Endothelial cell of umbilical vein (primary cell): ENCODE data around the gene EFCAB8.

Source experiments
- EZH2 ChIP-seq: IDR thresholded peaks from 2 replicates; pipeline ENCODE4 v1.6.1; 2012; ENCODE audit warnings: borderline replicate concordance, low read depth, mild to moderate bottlenecking, moderate library complexity, low read length, inconsistent platforms; ENCODE audit not compliant: severe bottlenecking
- FOS ChIP-seq: IDR thresholded peaks from 2 replicates; pipeline ENCODE4 v1.6.1; 2011; ENCODE audit warnings: mild to moderate bottlenecking, low read length, moderate library complexity, borderline replicate concordance; ENCODE audit not compliant: insufficient read depth
- GATA2 ChIP-seq: IDR thresholded peaks from 2 replicates; pipeline ENCODE4 v1.7.0; 2011; ENCODE audit warnings: low read depth, mild to moderate bottlenecking, moderate library complexity, mixed read lengths, low read length; ENCODE audit not compliant: insufficient read length, insufficient read depth
- JUN ChIP-seq: IDR thresholded peaks from 2 replicates; pipeline ENCODE4 v1.6.1; 2011; ENCODE audit warnings: borderline replicate concordance, low read depth; ENCODE audit not compliant: insufficient read length, insufficient read depth
- MYC ChIP-seq: IDR thresholded peaks from one replicate; pipeline ENCODE4 v1.6.1; 2011; ENCODE audit warnings: mild to moderate bottlenecking, low read depth, low read length
- POLR2A ChIP-seq: IDR thresholded peaks from 2 replicates; pipeline ENCODE4 v1.6.1; 2012; ENCODE audit warnings: low read depth, mild to moderate bottlenecking, control low read depth, low read length
- POLR2AphosphoS5 ChIP-seq: IDR thresholded peaks from 2 replicates; pipeline ENCODE4 v1.6.1; 2012; ENCODE audit warnings: low read depth, mild to moderate bottlenecking, control low read depth, low read length, moderate library complexity; ENCODE audit not compliant: insufficient read depth
- TF ChIP-seq, protein P1 (sequence below): IDR thresholded peaks from 2 replicates; pipeline ENCODE4 v1.6.1; 2011; ENCODE audit not compliant: insufficient read depth, insufficient read length
- TF ChIP-seq, protein P2 (sequence below), 2 donors: IDR thresholded peaks; 1 replicate in 1 of 2; 2 replicates in 1 of 2; pipeline ENCODE4 v1.5.1; 2011; ENCODE audit warnings: low read length in 2 of 2, mild to moderate bottlenecking in 2 of 2, moderate library complexity in 2 of 2, control low read depth in 1 of 2, inconsistent platforms in 1 of 2, low read depth in 1 of 2; ENCODE audit not compliant: insufficient read depth in 1 of 2; ENCODE audit errors: extremely low read depth in 1 of 2

DNA sequence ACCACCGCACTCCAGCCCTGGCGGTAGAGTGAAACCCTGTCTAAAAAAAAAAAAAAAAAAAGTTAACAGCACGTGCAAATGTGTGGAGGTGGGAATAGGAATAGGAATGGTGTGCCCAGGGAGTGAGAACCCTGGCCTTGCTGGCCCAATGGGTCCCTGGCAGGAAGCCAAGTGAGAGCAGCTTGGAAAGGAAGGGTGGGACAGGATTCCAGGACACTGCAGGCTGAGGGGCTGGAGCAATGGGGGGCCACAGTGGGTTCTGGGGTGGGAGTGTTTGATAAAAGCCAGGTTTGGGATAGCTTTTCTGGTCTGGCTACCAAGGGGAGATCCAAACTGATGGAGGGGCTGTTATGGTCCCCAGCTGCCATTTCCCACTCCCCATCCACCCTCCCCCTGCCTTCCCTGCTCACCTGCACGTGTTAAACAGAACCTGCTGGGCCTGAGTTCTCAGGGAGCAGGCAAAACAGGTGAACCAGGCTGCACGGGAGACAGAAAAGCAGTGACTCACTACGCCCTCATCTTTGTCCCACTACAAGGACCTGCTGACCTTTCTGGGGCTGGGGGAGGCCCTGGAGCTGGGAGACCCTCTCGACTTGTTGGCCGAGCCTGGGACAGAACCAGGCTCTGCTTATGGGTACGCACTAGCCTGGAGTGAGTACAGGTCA, 142.2 kb downstream of the EFCAB8 start:
- no peak for TF ChIP-seq JUN
- TF ChIP-seq, protein P1, sequence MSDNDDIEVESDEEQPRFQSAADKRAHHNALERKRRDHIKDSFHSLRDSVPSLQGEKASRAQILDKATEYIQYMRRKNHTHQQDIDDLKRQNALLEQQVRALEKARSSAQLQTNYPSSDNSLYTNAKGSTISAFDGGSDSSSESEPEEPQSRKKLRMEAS = no peak
- no peak for TF ChIP-seq POLR2A
- TF ChIP-seq, protein P2, sequence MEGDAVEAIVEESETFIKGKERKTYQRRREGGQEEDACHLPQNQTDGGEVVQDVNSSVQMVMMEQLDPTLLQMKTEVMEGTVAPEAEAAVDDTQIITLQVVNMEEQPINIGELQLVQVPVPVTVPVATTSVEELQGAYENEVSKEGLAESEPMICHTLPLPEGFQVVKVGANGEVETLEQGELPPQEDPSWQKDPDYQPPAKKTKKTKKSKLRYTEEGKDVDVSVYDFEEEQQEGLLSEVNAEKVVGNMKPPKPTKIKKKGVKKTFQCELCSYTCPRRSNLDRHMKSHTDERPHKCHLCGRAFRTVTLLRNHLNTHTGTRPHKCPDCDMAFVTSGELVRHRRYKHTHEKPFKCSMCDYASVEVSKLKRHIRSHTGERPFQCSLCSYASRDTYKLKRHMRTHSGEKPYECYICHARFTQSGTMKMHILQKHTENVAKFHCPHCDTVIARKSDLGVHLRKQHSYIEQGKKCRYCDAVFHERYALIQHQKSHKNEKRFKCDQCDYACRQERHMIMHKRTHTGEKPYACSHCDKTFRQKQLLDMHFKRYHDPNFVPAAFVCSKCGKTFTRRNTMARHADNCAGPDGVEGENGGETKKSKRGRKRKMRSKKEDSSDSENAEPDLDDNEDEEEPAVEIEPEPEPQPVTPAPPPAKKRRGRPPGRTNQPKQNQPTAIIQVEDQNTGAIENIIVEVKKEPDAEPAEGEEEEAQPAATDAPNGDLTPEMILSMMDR (IDR thresholded peaks at IDR 0.05; ENCODE audit: extremely low read depth in 1 of 2, insufficient read depth in 1 of 2, low read depth in 1 of 2, low read length in 2 of 2) = no peak
- no peak for TF ChIP-seq EZH2
- TF ChIP-seq POLR2AphosphoS5 = no peak
- TF ChIP-seq MYC = no peak
- no peak for TF ChIP-seq FOS
- no peak for TF ChIP-seq GATA2
